Measurements from ENCODE around the gene SLAIN1.

GRCh38 chr13:77660841-77661250, 36.6 kb upstream of the SLAIN1 start:
- TF ChIP-seq POLR2AphosphoS5 (IDR thresholded peaks at IDR 0.05; ENCODE audit: low read depth, low read length) (no peak), SIN3A (IDR thresholded peaks at IDR 0.05; ENCODE audit: borderline replicate concordance, insufficient read depth, low read length) (no peak), FOXP2 (optimal IDR thresholded peaks at IDR 0.05; ENCODE audit: borderline replicate concordance, extremely low read depth, extremely low read length, insufficient read depth) (no peak), TAF1 (IDR thresholded peaks at IDR 0.05; ENCODE audit: borderline replicate concordance, insufficient read depth, low read length) (no peak), REST (IDR thresholded peaks at IDR 0.05; ENCODE audit: insufficient read depth in 1 of 2, low read depth in 2 of 2, low read length in 2 of 2) (no peak)

Data from PFSK-1 (cell line).